HEK293T (cell line): ENCODE data around the gene HARBI1.

Source experiments
- CTCF ChIA-PET: fragments of 350-600 bp; formaldehyde crosslinking; extraction: SDS; loops from one replicate; lab custom pipeline; 2021; ENCODE audit warnings: antibody characterized with exemption, inconsistent platforms; lab: Yijun Ruan, JAX
- POLR2A ChIA-PET: fragments of 350-600 bp; formaldehyde crosslinking; extraction: SDS; loops from one replicate; lab custom pipeline; 2020; ENCODE audit warnings: antibody characterized with exemption, inconsistent platforms; lab: Yijun Ruan, JAX
- DNase-seq: peaks from one replicate; pipeline ENCODE4 v3.0.0; 2012; ENCODE audit warnings: mixed read lengths; ENCODE audit errors: extremely low spot score
- ARNT ChIP-seq: fragments of 450-650 bp; IDR thresholded peaks from 2 replicates; pipeline ENCODE4 v1.6.1; 2017; ENCODE audit warnings: mild to moderate bottlenecking
- BHLHE40 ChIP-seq: fragments of 450-650 bp; IDR thresholded peaks from 2 replicates; pipeline ENCODE4 v1.6.1; 2016; ENCODE audit warnings: mild to moderate bottlenecking, moderate library complexity, borderline replicate concordance
- CTBP1 ChIP-seq: fragments of 450-650 bp; IDR thresholded peaks from 2 replicates; pipeline ENCODE4 v1.6.1; 2016; ENCODE audit warnings: borderline replicate concordance
- ELF4 ChIP-seq: fragments of 450-650 bp; IDR thresholded peaks from 2 replicates; pipeline ENCODE4 v1.6.1; 2017; ENCODE audit warnings: antibody characterized with exemption
- FOXA1 ChIP-seq: fragments of 450-650 bp; IDR thresholded peaks from 2 replicates; pipeline ENCODE4 v1.6.1; 2016; ENCODE audit warnings: mild to moderate bottlenecking
- FOXK2 ChIP-seq: fragments of 450-650 bp; IDR thresholded peaks from 2 replicates; pipeline ENCODE4 v1.6.1; 2016; ENCODE audit warnings: mild to moderate bottlenecking
- FOXM1 ChIP-seq: fragments of 450-650 bp; IDR thresholded peaks from 2 replicates; pipeline ENCODE4 v1.6.1; 2017; ENCODE audit warnings: mild to moderate bottlenecking, borderline replicate concordance
- HDGF ChIP-seq: fragments of 450-650 bp; IDR thresholded peaks from 2 replicates; pipeline ENCODE4 v1.6.1; 2017; ENCODE audit warnings: antibody characterized with exemption, borderline replicate concordance
- L3MBTL2 ChIP-seq: fragments of 450-650 bp; conservative IDR thresholded peaks from 2 replicates; pipeline ENCODE4 v1.6.1; 2016; ENCODE audit warnings: mild to moderate bottlenecking
- LEF1 ChIP-seq: fragments of 450-650 bp; IDR thresholded peaks from 2 replicates; pipeline ENCODE4 v1.6.1; 2017; ENCODE audit warnings: mild to moderate bottlenecking, borderline replicate concordance
- NFRKB ChIP-seq: fragments of 450-650 bp; IDR thresholded peaks from 2 replicates; pipeline ENCODE4 v1.6.1; 2016; ENCODE audit warnings: mild to moderate bottlenecking, moderate library complexity
- PKNOX1 ChIP-seq: fragments of 450-650 bp; IDR thresholded peaks from 2 replicates; pipeline ENCODE4 v1.6.1; 2016
- SP1 ChIP-seq: fragments of 450-650 bp; IDR thresholded peaks from 2 replicates; pipeline ENCODE4 v1.6.1; 2017
- SUZ12 ChIP-seq: fragments of 450-650 bp; IDR thresholded peaks from 2 replicates; pipeline ENCODE4 v1.6.1; 2016; ENCODE audit warnings: mild to moderate bottlenecking
- TARDBP ChIP-seq: fragments of 450-650 bp; IDR thresholded peaks from 2 replicates; pipeline ENCODE4 v1.6.1; 2016
- ZNF384 ChIP-seq: fragments of 450-650 bp; IDR thresholded peaks from 2 replicates; pipeline ENCODE4 v1.6.1; 2016

Gene HARBI1

GRCh38 chr11:46597609-46598219 is 19.3 kb downstream of the HARBI1 start:
- no peak for TF ChIP-seq BHLHE40
- no peak for TF ChIP-seq SUZ12
- no peak for TF ChIP-seq SP1
- no peak for TF ChIP-seq LEF1
- no peak for TF ChIP-seq ARNT
- TF ChIP-seq TARDBP: no peak
- TF ChIP-seq L3MBTL2: no peak
- TF ChIP-seq ZNF384: no peak
- no peak for TF ChIP-seq ELF4
- no peak for TF ChIP-seq PKNOX1
- POLR2A ChIA-PET: no interaction called here
- CTCF ChIA-PET: no interaction called here
- DNase-seq: no peak

GRCh38 chr11:46597155-46597554 is 19.9 kb downstream of the HARBI1 start:
- no peak for DNase-seq
- ChIA-PET POLR2A (no interaction called here), CTCF (no interaction called here)
- TF ChIP-seq L3MBTL2 (no peak), PKNOX1 (peak; percentile 30; the same call in 1 of the 2 replicates)

- TF ChIP-seq FOXA1 (no peak), ELF4 (no peak), ARNT (no peak), L3MBTL2 (no peak), TARDBP (no peak), SUZ12 (no peak), NFRKB (no peak), SP1 (no peak), BHLHE40 (no peak), LEF1 (no peak), ZNF384 (no peak)
- ChIA-PET CTCF (no interaction called here), POLR2A (interaction anchor here (1.0 to 2.0 kb wide), 6 partner anchors 11 to 199 kb away, joined by 3 to 16 read pairs (median 6); no protein-coding TSS in a partner anchor)
- no peak for DNase-seq
Measured at GRCh38 chr11:46594785-46595184, 22.2 kb downstream of the HARBI1 start.

- CTCF ChIA-PET: interaction anchor here (1.0 kb wide), 1 partner anchor 17 kb away, joined by 3 read pairs; no protein-coding TSS in a partner anchor
- no peak for DNase-seq
- TF ChIP-seq SUZ12 (no peak), LEF1 (no peak), FOXA1 (no peak), ZNF384 (no peak), BHLHE40 (no peak), CTBP1 (no peak), FOXM1 (no peak), PKNOX1 (no peak), FOXK2 (no peak), L3MBTL2 (no peak), ARNT (no peak), ELF4 (no peak), SP1 (no peak), HDGF (no peak), NFRKB (no peak)
- POLR2A ChIA-PET: interaction anchor here (0.6 to 2.0 kb wide), 20 partner anchors 12 to 357 kb away, joined by 3 to 16 read pairs (median 4); partner anchors contain the start of genes ARHGAP1, ATG13 and ZNF408
Measured at GRCh38 chr11:46594374-46594700, 22.7 kb downstream of the HARBI1 start.

GRCh38 chr11:46593550-46594373 is 23.3 kb downstream of the HARBI1 start, which contains the start of gene AMBRA1:
Gene AMBRA1, minus strand, starts transcription at chr11:46594023. Its CDS starts 45,643 bp downstream, at chr11:46548380.
- TF ChIP-seq FOXK2 (no peak), TARDBP (no peak), ARNT (no peak), PKNOX1 (no peak), NFRKB (no peak), FOXM1 (no peak), L3MBTL2 (peak; percentile 61; the same call in 1 of the 2 replicates)
- ChIA-PET CTCF (interaction anchor here (1.0 kb wide), 1 partner anchor 18 kb away, joined by 3 read pairs; no protein-coding TSS in a partner anchor), POLR2A (interaction anchor here (0.6 to 2.0 kb wide), 22 partner anchors 12 to 356 kb away, joined by 3 to 16 read pairs (median 4); partner anchors contain the start of genes ARHGAP1, ATG13 and ZNF408)
- DNase-seq: peak; percentile 77
